Thyroid gland (tissue), 4 donors: ENCODE measurements around the gene KLHL28. TPM values are rescaled to one million over a fixed set of nuclear protein-coding genes. Genes with fewer than 3 reads are reported as not detected.

Experiments
- DNase-seq, 2 donors: peaks; one replicate each; pipeline ENCODE4 v3.0.0-alpha.2; 2019
- H3K27ac ChIP-seq, 3 donors: fragments of 200-600 bp; sonication (generic); 1 replicate in 2 of 3; 2 replicates in 1 of 3; pipeline ENCODE4 v1.5.1; 2016 to 2019; ENCODE audit warnings: mild to moderate bottlenecking in 1 of 3, moderate library complexity in 1 of 3
- H3K27me3 ChIP-seq: fragments of 200-600 bp; sonication (generic); one replicate; pipeline ENCODE4 v1.5.1; 2019
- H3K36me3 ChIP-seq, 2 donors: fragments of 200-600 bp; sonication (generic); one replicate each; pipeline ENCODE4 v1.5.1; 2016 to 2019
- H3K4me1 ChIP-seq, 2 donors: fragments of 200-600 bp; sonication (generic); one replicate each; pipeline ENCODE4 v1.5.1; 2017 to 2019
- H3K4me3 ChIP-seq, 3 donors: fragments of 200-600 bp; sonication (generic); replicated peaks in 1 of 3; 1 replicate in 2 of 3; 2 replicates in 1 of 3; pipeline ENCODE4 v1.5.1; 2016; ENCODE audit warnings: mild to moderate bottlenecking in 1 of 3
- H3K9me3 ChIP-seq: fragments of 200-600 bp; sonication (generic); one replicate; pipeline ENCODE4 v1.5.1; 2017
- POLR2A ChIP-seq, 2 donors: fragments of 450-650 bp; IDR thresholded peaks; one replicate each; pipeline ENCODE4 v1.6.1; 2017; ENCODE audit warnings: antibody characterized with exemption in 2 of 2, mild to moderate bottlenecking in 2 of 2, moderate library complexity in 1 of 2
- WGBS, 2 donors: methylation state at CpG; one replicate each; pipeline ENCODE4 v1.1.5; 2017; 5-methylcytosine and 5-hydroxymethylcytosine counted together
- intact Hi-C: fragments of 100-400 bp; cut with DNase I; formaldehyde crosslinking; loops from one replicate; pipeline ENCODE4 v1.15.1; 2023
- total RNA-seq, 4 donors: library from RNA; depleted of rRNA; stranded (reverse); fragments of >200 nt; gene quantifications; one replicate each; pipeline ENCODE4 v1.2.3, GENCODE V29; 2016
- TF ChIP-seq, protein P1 (sequence below), 6 experiments: fragments of 200-600 bp in 3 of 6; fragments of 450-650 bp in 3 of 6; sonication (generic) in 3 of 6; IDR thresholded peaks; one replicate each; pipeline ENCODE4 v1.5.1; 2016 to 2019; ENCODE audit warnings: antibody characterized with exemption in 6 of 6, mild to moderate bottlenecking in 2 of 6, inconsistent platforms in 1 of 6, moderate library complexity in 1 of 6

The KLHL28 gene, protein sequence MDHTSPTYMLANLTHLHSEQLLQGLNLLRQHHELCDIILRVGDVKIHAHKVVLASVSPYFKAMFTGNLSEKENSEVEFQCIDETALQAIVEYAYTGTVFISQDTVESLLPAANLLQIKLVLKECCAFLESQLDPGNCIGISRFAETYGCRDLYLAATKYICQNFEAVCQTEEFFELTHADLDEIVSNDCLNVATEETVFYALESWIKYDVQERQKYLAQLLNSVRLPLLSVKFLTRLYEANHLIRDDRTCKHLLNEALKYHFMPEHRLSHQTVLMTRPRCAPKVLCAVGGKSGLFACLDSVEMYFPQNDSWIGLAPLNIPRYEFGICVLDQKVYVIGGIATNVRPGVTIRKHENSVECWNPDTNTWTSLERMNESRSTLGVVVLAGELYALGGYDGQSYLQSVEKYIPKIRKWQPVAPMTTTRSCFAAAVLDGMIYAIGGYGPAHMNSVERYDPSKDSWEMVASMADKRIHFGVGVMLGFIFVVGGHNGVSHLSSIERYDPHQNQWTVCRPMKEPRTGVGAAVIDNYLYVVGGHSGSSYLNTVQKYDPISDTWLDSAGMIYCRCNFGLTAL
- total RNA-seq, result 10 to 100 TPM; 12.0 to 21.0 (median 13.3) TPM

DNA sequence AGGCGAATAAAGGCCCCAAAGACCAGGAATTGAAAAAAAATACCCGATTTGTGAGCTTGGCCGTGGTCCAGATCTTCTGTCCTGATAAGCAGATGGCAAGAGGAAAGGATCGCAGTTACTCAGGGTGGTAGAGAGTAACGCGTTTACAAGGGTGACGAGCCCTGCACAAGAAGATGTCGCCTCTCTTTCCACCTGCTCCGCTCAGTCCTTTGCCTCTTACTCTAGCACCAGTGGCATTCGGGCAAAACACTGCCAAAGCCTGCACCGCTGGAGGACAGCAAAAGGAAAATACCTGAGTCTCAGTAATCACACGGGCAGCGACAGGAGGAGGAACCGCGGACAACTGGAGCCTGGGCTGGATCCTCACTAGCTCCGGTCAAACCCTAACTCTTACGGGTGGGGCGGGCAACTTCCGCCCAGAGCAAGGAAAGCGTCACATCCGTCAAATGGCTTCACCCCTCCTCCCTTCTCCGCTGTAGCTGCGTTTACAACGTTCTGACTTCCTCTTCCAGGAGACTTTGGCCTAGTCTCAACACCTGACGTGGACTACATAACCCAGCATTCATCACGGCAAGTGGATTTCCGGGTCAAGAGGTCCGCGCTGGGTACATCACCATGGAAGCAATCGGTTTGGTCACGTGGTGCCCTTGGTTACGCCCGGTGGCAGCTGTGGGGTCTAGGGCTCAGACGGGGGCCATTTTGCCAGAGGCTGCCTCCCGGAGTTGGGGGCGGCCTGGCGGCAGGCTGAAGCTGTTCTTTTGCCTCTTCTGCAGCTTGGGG, at the start of gene KLHL28, which contains the start of gene TOGARAM1:
Gene KLHL28, minus strand, starts transcription at position 394 of the 780 bp plus-strand sequence. CDS start 16,019 bp downstream, outside the sequence.
Gene TOGARAM1, plus strand, starts transcription at position 637 of the 780 bp plus-strand sequence. CDS start 232 bp downstream, outside the sequence.
- peak within 1 kb of the TSS; percentile 80 to 87 (median 80) for H3K27ac ChIP-seq
- no peaks in the 10 kb centered on the region for H3K36me3 ChIP-seq
- DNase-seq, result peak; percentile 99
- H3K9me3 ChIP-seq, result no peaks in the 10 kb centered on the region
- TF ChIP-seq POLR2A (IDR thresholded peaks at IDR 0.05), result peak; percentile 65 to 95
- TF ChIP-seq, protein P1, sequence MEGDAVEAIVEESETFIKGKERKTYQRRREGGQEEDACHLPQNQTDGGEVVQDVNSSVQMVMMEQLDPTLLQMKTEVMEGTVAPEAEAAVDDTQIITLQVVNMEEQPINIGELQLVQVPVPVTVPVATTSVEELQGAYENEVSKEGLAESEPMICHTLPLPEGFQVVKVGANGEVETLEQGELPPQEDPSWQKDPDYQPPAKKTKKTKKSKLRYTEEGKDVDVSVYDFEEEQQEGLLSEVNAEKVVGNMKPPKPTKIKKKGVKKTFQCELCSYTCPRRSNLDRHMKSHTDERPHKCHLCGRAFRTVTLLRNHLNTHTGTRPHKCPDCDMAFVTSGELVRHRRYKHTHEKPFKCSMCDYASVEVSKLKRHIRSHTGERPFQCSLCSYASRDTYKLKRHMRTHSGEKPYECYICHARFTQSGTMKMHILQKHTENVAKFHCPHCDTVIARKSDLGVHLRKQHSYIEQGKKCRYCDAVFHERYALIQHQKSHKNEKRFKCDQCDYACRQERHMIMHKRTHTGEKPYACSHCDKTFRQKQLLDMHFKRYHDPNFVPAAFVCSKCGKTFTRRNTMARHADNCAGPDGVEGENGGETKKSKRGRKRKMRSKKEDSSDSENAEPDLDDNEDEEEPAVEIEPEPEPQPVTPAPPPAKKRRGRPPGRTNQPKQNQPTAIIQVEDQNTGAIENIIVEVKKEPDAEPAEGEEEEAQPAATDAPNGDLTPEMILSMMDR (IDR thresholded peaks at IDR 0.05), result no peak
- peaks cover 17 to 41% of the 10 kb centered on the region in 2 donors for H3K4me1 ChIP-seq
- WGBS, 2 donors, result 0 to 1% methylated on average over 35 to 37 of the region's 37 CpGs
- intact Hi-C loops, result loop anchor here (5.0 kb wide), 1 partner anchor 171 kb away; the partner anchor contains the start of gene FKBP3
- no peaks in the 10 kb centered on the region for H3K27me3 ChIP-seq
- H3K4me3 ChIP-seq, result peak within 1 kb of the TSS; percentile 63 to 86 (median 83)

DNA sequence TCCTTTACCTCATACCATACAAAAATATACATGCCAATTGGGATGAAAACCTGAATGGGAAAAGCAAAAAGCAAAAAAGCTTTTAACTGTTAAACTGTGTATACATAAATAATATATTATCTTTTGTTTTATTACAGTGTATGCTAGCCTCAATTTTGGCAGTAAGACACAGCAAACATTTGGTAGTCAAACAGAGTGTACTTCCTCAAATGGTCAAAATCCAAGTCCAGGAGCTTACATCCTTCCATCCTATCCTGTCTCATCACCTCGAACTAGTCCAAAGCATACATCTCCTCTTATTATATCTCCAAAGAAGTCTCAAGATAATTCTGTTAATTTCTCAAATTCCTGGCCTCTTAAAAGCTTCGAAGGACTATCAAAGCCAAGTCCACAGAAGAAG, 42.2 kb upstream of the KLHL28 start:
- TF ChIP-seq POLR2A (IDR thresholded peaks at IDR 0.05), result no peak
- TF ChIP-seq, protein P1 (IDR thresholded peaks at IDR 0.05), result no peak
- no peaks in the 10 kb centered on the region for H3K36me3 ChIP-seq
- WGBS, 2 donors, result 95% methylated on average over 2 of the region's 2 CpGs

DNA sequence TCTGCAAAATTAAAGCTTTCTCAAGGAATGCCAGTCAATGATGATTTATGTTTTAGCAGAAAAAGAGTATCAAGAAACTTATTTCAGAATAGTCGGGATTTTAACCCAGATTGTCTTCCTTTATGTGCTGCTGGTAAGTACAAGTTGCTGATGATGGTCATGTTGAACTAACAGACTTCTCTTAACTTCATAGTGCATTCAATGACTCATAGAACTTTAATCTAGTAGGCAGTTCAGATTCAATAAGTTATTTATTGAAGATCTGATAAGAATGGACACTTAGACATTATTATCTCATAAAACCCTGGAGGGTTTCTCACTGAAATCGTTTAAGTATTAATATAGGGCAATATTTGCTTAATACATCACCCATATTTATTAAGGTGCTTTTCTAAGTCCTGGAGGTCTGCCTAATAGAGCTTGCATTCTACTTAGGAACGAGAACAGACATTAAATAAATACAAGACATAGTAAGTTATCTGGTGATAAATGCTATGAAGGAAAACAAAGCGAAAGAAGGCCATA, 34.1 kb upstream of the KLHL28 start:
- DNase-seq, result no peak
- WGBS, 2 donors, result 90 to 92% methylated on average over 4 of the region's 4 CpGs
- H3K27me3 ChIP-seq, result no peaks in the 10 kb centered on the region

More for the DNA sequence above, 42.2 kb upstream of the KLHL28 start:
- intact Hi-C loops, result no loop called here
- Histone ChIP-seq H3K4me3 (no peak overlapping the region), H3K27ac (no peak overlapping the region), H3K27me3 (no peaks in the 10 kb centered on the region), H3K9me3 (no peaks in the 10 kb centered on the region), H3K4me1 (no peaks in the 10 kb centered on the region)
- DNase-seq, result no peak

DNA sequence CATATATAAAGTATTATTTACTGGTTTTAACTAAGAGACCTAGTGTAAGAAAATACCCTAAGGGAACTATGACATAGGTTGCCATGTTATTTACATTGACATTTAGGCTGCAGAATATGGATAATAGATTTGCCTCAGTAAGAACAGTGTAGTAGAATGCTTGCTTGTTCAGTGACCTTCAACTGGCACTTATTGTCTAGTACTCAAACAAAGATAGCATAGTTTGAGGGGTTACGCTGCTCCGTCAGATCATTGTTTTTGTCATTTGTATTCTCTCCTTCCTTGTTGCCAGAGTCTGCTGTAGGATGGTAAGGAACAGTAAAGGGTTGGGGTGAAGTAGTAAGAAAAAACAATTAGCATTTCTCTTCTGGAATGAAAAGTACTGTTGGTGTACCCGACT, 33.4 kb upstream of the KLHL28 start:
- H3K9me3 ChIP-seq, result no peaks in the 10 kb centered on the region
- intact Hi-C loops, result no loop called here
- no peak overlapping the region for H3K4me3 ChIP-seq
- no peaks in the 10 kb centered on the region for H3K36me3 ChIP-seq
- no peak for TF ChIP-seq POLR2A (IDR thresholded peaks at IDR 0.05)
- TF ChIP-seq, protein P1 (IDR thresholded peaks at IDR 0.05), result no peak
- no peak for DNase-seq
- H3K27ac ChIP-seq, result no peak overlapping the region
- 82 to 89% methylated on average over 3 of the region's 3 CpGs for WGBS, 2 donors
- peaks cover 2 to 4% of the 10 kb centered on the region in 2 donors for H3K4me1 ChIP-seq
- no peaks in the 10 kb centered on the region for H3K27me3 ChIP-seq

More for the DNA sequence above, 34.1 kb upstream of the KLHL28 start:
- Histone ChIP-seq H3K27ac (no peak overlapping the region), H3K4me3 (no peak overlapping the region), H3K9me3 (no peaks in the 10 kb centered on the region), H3K36me3 (no peaks in the 10 kb centered on the region), H3K4me1 (peaks cover 0 to 4% of the 10 kb centered on the region in 2 donors)
- TF ChIP-seq POLR2A (IDR thresholded peaks at IDR 0.05), result no peak
- TF ChIP-seq, protein P1 (IDR thresholded peaks at IDR 0.05), result no peak
- intact Hi-C loops, result no loop called here
